Dendritic cell treated with granulocyte-macrophage colony-stimulating factor and Interleukin-4, amounts not matched to agents 40 ng/mL and 50 ng/mL, for 4 days (primary cell): ENCODE results near the gene MRPL50.
A peak's percentile ranks its signal among the peaks of the same experiment; 100 is the strongest.
"Not testable (repeated sequence)": the region's sequence is repeated elsewhere in the genome, so short reads cannot be mapped to it uniquely, and the experiment has no call there.

Experiments used
- H3K27ac Mint-ChIP-seq: one replicate; pipeline ENCODE4 v1.8.0; 2022; ENCODE audit warnings: mild to moderate bottlenecking, mixed read lengths
- H3K27me3 Mint-ChIP-seq: one replicate; pipeline ENCODE4 v1.8.0; 2022; ENCODE audit warnings: mild to moderate bottlenecking, mixed read lengths
- H3K36me3 Mint-ChIP-seq: one replicate; pipeline ENCODE4 v1.8.0; 2022; ENCODE audit warnings: low read depth, mixed read lengths
- H3K4me1 Mint-ChIP-seq: one replicate; pipeline ENCODE4 v1.8.0; 2022; ENCODE audit warnings: low read depth, mixed read lengths
- H3K4me3 Mint-ChIP-seq: one replicate; pipeline ENCODE4 v1.8.0; 2022; ENCODE audit warnings: mild to moderate bottlenecking, moderate library complexity, mixed read lengths
- H3K9me3 Mint-ChIP-seq: one replicate; pipeline ENCODE4 v1.8.0; 2022; ENCODE audit warnings: mixed read lengths
- intact Hi-C: fragments of 100-400 bp; cut with micrococcal nuclease; formaldehyde crosslinking; loops from one replicate; pipeline ENCODE4 v1.15.0; 2022

MRPL50 gene

GRCh38 chr9:101403516-101404285 is 5.3 kb upstream of the MRPL50 start:
- no peak overlapping the region for H3K27ac Mint-ChIP-seq
- peaks cover 85% of the 10 kb centered on the region for H3K9me3 Mint-ChIP-seq
- no peaks in the 10 kb centered on the region for H3K27me3 Mint-ChIP-seq
- H3K36me3 Mint-ChIP-seq = peaks cover 97% of the 10 kb centered on the region
- peaks cover 27% of the 10 kb centered on the region for H3K4me1 Mint-ChIP-seq
- intact Hi-C loops = no loop called here
- H3K4me3 Mint-ChIP-seq = no peak overlapping the region

- peak overlapping the region; percentile 95 for H3K27ac Mint-ChIP-seq
- H3K36me3 Mint-ChIP-seq = peaks cover 88% of the 10 kb centered on the region
- H3K27me3 Mint-ChIP-seq = no peaks in the 10 kb centered on the region
- peaks cover 54% of the 10 kb centered on the region for H3K9me3 Mint-ChIP-seq
- H3K4me1 Mint-ChIP-seq = peaks cover 44% of the 10 kb centered on the region
- H3K4me3 Mint-ChIP-seq = peak overlapping the region; percentile 94
- intact Hi-C loops = no loop called here
Observed at GRCh38 chr9:101400120-101400519, 1.7 kb upstream of the MRPL50 start.

GRCh38 chr9:101399643-101399970 is 1.2 kb upstream of the MRPL50 start:
- H3K9me3 Mint-ChIP-seq = peaks cover 54% of the 10 kb centered on the region
- H3K4me1 Mint-ChIP-seq = peaks cover 48% of the 10 kb centered on the region
- peaks cover 88% of the 10 kb centered on the region for H3K36me3 Mint-ChIP-seq
- no peaks in the 10 kb centered on the region for H3K27me3 Mint-ChIP-seq
- intact Hi-C loops = no loop called here
- H3K4me3 Mint-ChIP-seq = peak overlapping the region; percentile 94
- peak overlapping the region; percentile 95 for H3K27ac Mint-ChIP-seq

- intact Hi-C loops = no loop called here
- Mint-ChIP-seq H3K4me3 (peak overlapping the region; percentile 94), H3K4me1 (peaks cover 52% of the 10 kb centered on the region), H3K9me3 (peaks cover 54% of the 10 kb centered on the region), H3K27ac (peak overlapping the region; percentile 95), H3K27me3 (no peaks in the 10 kb centered on the region), H3K36me3 (peaks cover 88% of the 10 kb centered on the region)
Observed at GRCh38 chr9:101398930-101399642, 668 bp upstream of the MRPL50 start.

- intact Hi-C loops = no loop called here
- H3K36me3 Mint-ChIP-seq = peaks cover 87% of the 10 kb centered on the region
- H3K27ac Mint-ChIP-seq = peak overlapping the region; percentile 95
- H3K27me3 Mint-ChIP-seq = no peaks in the 10 kb centered on the region
- H3K4me3 Mint-ChIP-seq = peak overlapping the region; percentile 94
- peaks cover 50% of the 10 kb centered on the region for H3K9me3 Mint-ChIP-seq
- H3K4me1 Mint-ChIP-seq = peaks cover 57% of the 10 kb centered on the region
Observed at GRCh38 chr9:101397746-101398067, 711 bp downstream of the MRPL50 start.

GRCh38 chr9:101394687-101395086 is 3.7 kb downstream of the MRPL50 start:
- intact Hi-C loops = no loop called here
- Mint-ChIP-seq H3K4me1 (peaks cover 45% of the 10 kb centered on the region), H3K27ac (no peak overlapping the region), H3K4me3 (no peak overlapping the region), H3K27me3 (no peaks in the 10 kb centered on the region), H3K36me3 (peaks cover 82% of the 10 kb centered on the region), H3K9me3 (peaks cover 26% of the 10 kb centered on the region)

- peaks cover 41% of the 10 kb centered on the region for H3K4me1 Mint-ChIP-seq
- no peak overlapping the region for H3K27ac Mint-ChIP-seq
- intact Hi-C loops = no loop called here
- H3K9me3 Mint-ChIP-seq = peaks cover 26% of the 10 kb centered on the region
- peaks cover 80% of the 10 kb centered on the region for H3K36me3 Mint-ChIP-seq
- no peak overlapping the region for H3K4me3 Mint-ChIP-seq
- H3K27me3 Mint-ChIP-seq = no peaks in the 10 kb centered on the region
Observed at GRCh38 chr9:101393135-101393534, 5.3 kb downstream of the MRPL50 start.

GRCh38 chr9:101388507-101388993 is 9.9 kb downstream of the MRPL50 start:
- H3K27ac Mint-ChIP-seq = no peak overlapping the region
- intact Hi-C loops = no loop called here

GRCh38 chr9:101387871-101388506 is 10.4 kb downstream of the MRPL50 start:
- Mint-ChIP-seq H3K9me3 (peaks cover 22% of the 10 kb centered on the region), H3K27me3 (no peaks in the 10 kb centered on the region), H3K36me3 (peaks cover 56% of the 10 kb centered on the region), H3K4me3 (no peak overlapping the region), H3K27ac (no peak overlapping the region), H3K4me1 (peaks cover 13% of the 10 kb centered on the region)
- intact Hi-C loops = no loop called here

More at GRCh38 chr9:101388507-101388993, 9.9 kb downstream of the MRPL50 start:
- Mint-ChIP-seq H3K36me3 (peaks cover 62% of the 10 kb centered on the region), H3K27me3 (no peaks in the 10 kb centered on the region), H3K4me1 (peaks cover 15% of the 10 kb centered on the region), H3K9me3 (peaks cover 26% of the 10 kb centered on the region), H3K4me3 (no peak overlapping the region)

GRCh38 chr9:101384873-101385536 is 13.4 kb downstream of the MRPL50 start, which contains the start of gene BAAT:
Gene BAAT (minus strand): TSS chr9:101385006. CDS start chr9:101371404, 13,602 bp downstream.
- H3K27ac Mint-ChIP-seq, intact Hi-C loops, H3K27me3 Mint-ChIP-seq, H3K4me1 Mint-ChIP-seq, H3K4me3 Mint-ChIP-seq: not testable (repeated sequence)
- peaks cover 17% of the 10 kb centered on the region for H3K9me3 Mint-ChIP-seq
- peaks cover 32% of the 10 kb centered on the region for H3K36me3 Mint-ChIP-seq

GRCh38 chr9:101383361-101383760 is 15.1 kb downstream of the MRPL50 start:
- no peak overlapping the region for H3K4me3 Mint-ChIP-seq
- no peaks in the 10 kb centered on the region for H3K27me3 Mint-ChIP-seq
- peaks cover 19% of the 10 kb centered on the region for H3K9me3 Mint-ChIP-seq
- H3K27ac Mint-ChIP-seq = no peak overlapping the region
- intact Hi-C loops = no loop called here
- H3K36me3 Mint-ChIP-seq = peaks cover 21% of the 10 kb centered on the region
- no peaks in the 10 kb centered on the region for H3K4me1 Mint-ChIP-seq

- Mint-ChIP-seq H3K27me3 (no peaks in the 10 kb centered on the region), H3K4me1 (no peaks in the 10 kb centered on the region), H3K36me3 (peaks cover 14% of the 10 kb centered on the region), H3K9me3 (peaks cover 29% of the 10 kb centered on the region), H3K27ac (no peak overlapping the region), H3K4me3 (no peak overlapping the region)
- intact Hi-C loops = no loop called here
Observed at GRCh38 chr9:101381833-101382342, 16.5 kb downstream of the MRPL50 start.

- Mint-ChIP-seq H3K4me1 (no peaks in the 10 kb centered on the region), H3K27me3 (no peaks in the 10 kb centered on the region), H3K9me3 (peaks cover 30% of the 10 kb centered on the region), H3K4me3 (no peak overlapping the region), H3K36me3 (peaks cover 12% of the 10 kb centered on the region), H3K27ac (no peak overlapping the region)
- intact Hi-C loops = no loop called here
Observed at GRCh38 chr9:101381118-101381517, 17.3 kb downstream of the MRPL50 start.
